NCI-H1048 (cell line): ENCODE data around the gene NFAT5.

ENCODE experiments used
- DNase-seq: peaks from one replicate; lab custom pipeline; 2025; lab: John Stamatoyannopoulos, UW

NFAT5 gene

GRCh38 chr16:69741519-69741918 is 175.8 kb downstream of the NFAT5 start:
- DNase-seq: no peak

GRCh38 chr16:69741951-69742904 is 176.5 kb downstream of the NFAT5 start:
- no peak for DNase-seq

GRCh38 chr16:69744363-69745231 is 178.8 kb downstream of the NFAT5 start:
- DNase-seq: no peak

- no peak for DNase-seq
Measured at GRCh38 chr16:69745232-69745612, 179.5 kb downstream of the NFAT5 start.

- DNase-seq: no peak
Measured at GRCh38 chr16:69745959-69746358, 180.2 kb downstream of the NFAT5 start.

GRCh38 chr16:69747115-69747514 is 181.3 kb downstream of the NFAT5 start:
- no peak for DNase-seq

- no peak for DNase-seq
Measured at GRCh38 chr16:69748694-69749345, 183.1 kb downstream of the NFAT5 start.

GRCh38 chr16:69754143-69754468 is 188.3 kb downstream of the NFAT5 start:
- no peak for DNase-seq
